Measurements from ENCODE around the gene NUMB.
A peak's percentile ranks its signal among the peaks of the same experiment; 100 is the strongest.

Gene NUMB

DNA sequence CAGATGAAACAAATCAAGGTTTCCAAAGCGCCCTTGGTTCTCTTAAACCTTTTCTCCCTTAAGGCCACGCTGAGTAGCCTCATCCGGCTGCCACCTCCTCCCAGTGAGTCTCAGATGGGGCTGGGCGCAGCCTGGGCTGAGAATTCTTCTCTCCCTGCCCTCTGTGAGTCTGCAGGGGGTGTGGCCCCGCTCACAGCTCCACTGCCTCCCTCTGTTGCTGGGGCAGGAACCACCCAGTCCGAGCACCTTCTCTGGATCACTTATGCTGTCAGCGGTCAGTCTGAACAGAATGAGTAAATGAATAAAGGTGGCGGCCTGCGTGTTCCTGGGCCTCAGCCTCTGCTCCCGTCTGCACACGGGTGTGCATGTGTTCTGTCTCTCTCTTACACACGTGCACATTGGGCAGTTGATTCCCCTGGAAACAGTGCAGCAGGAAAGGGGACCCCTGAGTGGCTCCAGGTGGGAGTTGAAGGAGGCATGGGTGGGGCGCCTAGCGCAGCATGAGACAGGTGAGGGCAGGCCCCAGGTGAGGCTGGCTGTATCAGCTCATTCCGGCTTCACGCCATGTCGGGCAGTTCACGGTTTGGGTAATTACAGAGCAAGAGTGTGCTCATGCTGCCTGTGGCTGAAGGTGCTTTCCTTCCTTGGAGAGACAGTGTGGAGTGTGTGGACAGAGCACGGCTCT is 216.7 kb downstream of the NUMB start:
- H3K9me3 Mint-ChIP-seq: no peaks in the 10 kb centered on the region
- H3K27me3 Mint-ChIP-seq: peaks cover 71% of the 10 kb centered on the region
- no peaks in the 10 kb centered on the region for H3K36me3 Mint-ChIP-seq
- ATAC-seq: no peak
- no peak overlapping the region for H3K4me3 Mint-ChIP-seq
- H3K4me1 Mint-ChIP-seq: peaks cover 67% of the 10 kb centered on the region
- H3K27ac Mint-ChIP-seq: no peak overlapping the region

- Mint-ChIP-seq H3K9me3 (no peaks in the 10 kb centered on the region), H3K4me3 (no peak overlapping the region), H3K27me3 (peaks cover 72% of the 10 kb centered on the region), H3K4me1 (peaks cover 68% of the 10 kb centered on the region), H3K36me3 (no peaks in the 10 kb centered on the region), H3K27ac (no peak overlapping the region)
- ATAC-seq: no peak
Measured at GRCh38 chr14:73240816-73241480, 217.4 kb downstream of the NUMB start.

GRCh38 chr14:73239393-73240241 is 218.7 kb downstream of the NUMB start:
- no peak for ATAC-seq
- no peaks in the 10 kb centered on the region for H3K9me3 Mint-ChIP-seq
- H3K27ac Mint-ChIP-seq: no peak overlapping the region
- peak overlapping the region; percentile 18 for H3K4me3 Mint-ChIP-seq
- H3K4me1 Mint-ChIP-seq: peaks cover 78% of the 10 kb centered on the region
- no peaks in the 10 kb centered on the region for H3K36me3 Mint-ChIP-seq
- H3K27me3 Mint-ChIP-seq: peaks cover 81% of the 10 kb centered on the region

- ATAC-seq: no peak
- Mint-ChIP-seq H3K4me1 (peaks cover 78% of the 10 kb centered on the region), H3K9me3 (no peaks in the 10 kb centered on the region)
Measured at GRCh38 chr14:73238941-73239340, 219.4 kb downstream of the NUMB start.

GRCh38 chr14:73238424-73238852 is 219.9 kb downstream of the NUMB start:
- Mint-ChIP-seq H3K36me3 (no peaks in the 10 kb centered on the region), H3K4me3 (peak overlapping the region; percentile 53), H3K9me3 (no peaks in the 10 kb centered on the region), H3K27ac (no peak overlapping the region), H3K27me3 (peaks cover 85% of the 10 kb centered on the region), H3K4me1 (peaks cover 74% of the 10 kb centered on the region)
- ATAC-seq: no peak

More at GRCh38 chr14:73238941-73239340, 219.4 kb downstream of the NUMB start:
- Mint-ChIP-seq H3K27ac (no peak overlapping the region), H3K36me3 (no peaks in the 10 kb centered on the region), H3K27me3 (peaks cover 80% of the 10 kb centered on the region), H3K4me3 (no peak overlapping the region)

DNA sequence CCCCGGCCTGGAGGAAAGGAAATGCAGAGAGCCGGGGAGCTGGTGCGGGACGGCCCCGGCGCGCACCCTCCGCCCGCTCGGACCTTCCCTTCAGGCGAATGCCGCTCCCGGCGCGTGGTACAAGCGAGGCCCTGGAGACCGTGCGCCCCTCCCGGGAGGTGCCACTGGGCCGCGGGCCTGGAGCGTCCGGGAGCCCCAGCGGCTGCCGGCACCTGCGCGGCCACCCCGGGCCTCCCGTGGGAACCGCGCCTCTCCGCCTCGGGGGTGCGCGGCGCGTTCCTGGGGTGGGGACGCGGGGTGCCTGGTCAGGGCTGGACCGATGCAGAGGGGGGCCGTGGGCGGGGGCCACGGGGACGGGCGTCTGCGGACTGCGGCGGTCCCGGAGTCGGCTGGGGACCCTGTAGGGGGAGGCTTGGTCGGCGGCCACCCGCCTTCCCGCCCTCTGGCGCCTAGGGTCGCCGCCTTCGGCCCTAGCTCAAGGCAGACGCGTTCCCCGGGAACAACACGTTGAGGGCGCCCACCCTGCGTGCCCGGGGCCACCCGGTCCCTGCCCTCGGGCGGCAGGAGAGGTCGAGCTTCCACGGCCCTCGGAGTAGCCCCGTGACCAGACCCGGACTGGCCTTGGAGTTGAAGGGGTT is 220.4 kb downstream of the NUMB start:
- Mint-ChIP-seq H3K36me3 (no peaks in the 10 kb centered on the region), H3K4me3 (peak overlapping the region; percentile 53), H3K27me3 (peaks cover 85% of the 10 kb centered on the region), H3K4me1 (peaks cover 69% of the 10 kb centered on the region), H3K27ac (no peak overlapping the region), H3K9me3 (no peaks in the 10 kb centered on the region)
- peak; percentile 10 for ATAC-seq

- Mint-ChIP-seq H3K4me1 (peaks cover 63% of the 10 kb centered on the region), H3K27me3 (peaks cover 79% of the 10 kb centered on the region), H3K9me3 (no peaks in the 10 kb centered on the region), H3K36me3 (no peaks in the 10 kb centered on the region), H3K4me3 (peak within 1 kb of the TSS; percentile 69), H3K27ac (no peak within 1 kb of the TSS)
- peak; percentile 25 for ATAC-seq
Measured at GRCh38 chr14:73237219-73237785, 221.0 kb downstream of the NUMB start, which contains the start of gene PAPLN. Gene PAPLN (plus strand): TSS chr14:73237506. CDS start chr14:73239779, 2,273 bp downstream.

- no peak for ATAC-seq
- Mint-ChIP-seq H3K9me3 (no peaks in the 10 kb centered on the region), H3K27ac (no peak overlapping the region), H3K4me1 (peaks cover 59% of the 10 kb centered on the region), H3K36me3 (no peaks in the 10 kb centered on the region), H3K27me3 (peaks cover 74% of the 10 kb centered on the region), H3K4me3 (peak overlapping the region; percentile 69)
Measured at GRCh38 chr14:73236752-73237218, 221.6 kb downstream of the NUMB start.

DNA sequence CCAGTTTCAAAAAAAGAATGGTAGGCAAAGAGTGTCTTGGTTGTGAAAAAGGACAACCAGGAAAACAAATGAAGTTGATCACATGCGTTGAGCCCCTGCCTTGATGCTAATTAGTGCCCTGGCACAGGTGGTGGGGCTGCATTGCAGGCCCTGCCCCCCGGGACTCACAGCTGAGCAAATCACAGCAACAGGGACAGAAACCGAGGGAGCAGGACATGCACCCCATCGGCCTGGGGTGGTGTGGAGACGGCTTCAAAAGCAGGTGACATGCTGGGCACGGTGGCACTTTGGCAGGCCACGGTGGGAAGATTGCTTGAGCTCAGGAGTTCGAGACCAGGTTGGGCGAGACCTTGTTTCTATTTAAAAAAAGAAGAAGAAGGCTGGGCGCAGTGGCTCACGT is 222.2 kb downstream of the NUMB start:
- ATAC-seq: no peak
- Mint-ChIP-seq H3K27me3 (peaks cover 68% of the 10 kb centered on the region), H3K9me3 (no peaks in the 10 kb centered on the region), H3K4me3 (peak overlapping the region; percentile 21), H3K36me3 (no peaks in the 10 kb centered on the region), H3K4me1 (peaks cover 53% of the 10 kb centered on the region), H3K27ac (no peak overlapping the region)

- Mint-ChIP-seq H3K36me3 (no peaks in the 10 kb centered on the region), H3K4me3 (no peak overlapping the region), H3K9me3 (no peaks in the 10 kb centered on the region), H3K27ac (no peak overlapping the region), H3K27me3 (peaks cover 63% of the 10 kb centered on the region), H3K4me1 (peaks cover 48% of the 10 kb centered on the region)
- ATAC-seq: no peak
Measured at GRCh38 chr14:73235531-73236155, 222.7 kb downstream of the NUMB start.

DNA sequence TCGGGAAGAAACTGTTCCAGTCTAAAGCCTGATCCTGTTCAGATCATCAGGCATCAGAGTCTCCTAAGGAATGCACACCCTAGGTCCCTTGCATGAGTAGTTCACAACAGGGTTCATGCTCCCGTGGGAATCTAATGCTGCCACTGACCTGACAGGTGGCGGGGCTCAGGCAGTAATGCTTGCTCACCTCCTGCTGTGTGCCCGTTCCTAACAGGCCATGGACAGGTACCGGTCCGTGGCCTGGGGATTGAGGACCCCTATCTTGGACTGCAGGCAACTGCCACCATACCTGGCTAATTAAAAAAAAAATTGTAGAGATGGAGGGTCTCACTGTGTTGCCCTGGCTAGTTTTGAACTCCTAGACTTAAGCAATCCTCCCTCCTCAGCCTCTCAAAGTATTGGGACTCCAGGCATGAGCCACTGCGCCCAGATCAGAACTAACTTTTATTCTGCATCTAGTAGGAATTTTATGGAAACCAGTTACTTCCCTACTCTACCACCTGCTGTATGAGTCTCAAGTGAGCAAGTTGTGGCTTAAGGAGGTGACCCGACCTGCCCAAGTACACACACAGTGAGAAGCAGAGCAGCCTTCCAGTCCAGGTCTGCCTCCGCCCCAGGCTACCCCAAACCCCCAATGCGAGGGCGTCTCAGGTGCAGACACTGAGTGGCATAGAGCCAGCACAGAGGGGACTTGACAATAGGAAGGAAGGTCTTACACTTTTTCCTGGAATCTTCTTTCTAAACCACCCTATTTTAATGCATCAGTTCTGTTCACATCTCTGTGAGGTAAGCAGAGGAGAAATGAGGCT is 223.6 kb downstream of the NUMB start:
- H3K4me1 Mint-ChIP-seq: peaks cover 39% of the 10 kb centered on the region
- no peak for ATAC-seq
- no peaks in the 10 kb centered on the region for H3K36me3 Mint-ChIP-seq
- H3K27ac Mint-ChIP-seq: no peak overlapping the region
- peaks cover 54% of the 10 kb centered on the region for H3K27me3 Mint-ChIP-seq
- H3K9me3 Mint-ChIP-seq: no peaks in the 10 kb centered on the region
- no peak overlapping the region for H3K4me3 Mint-ChIP-seq

- no peak overlapping the region for H3K27ac Mint-ChIP-seq
- peaks cover 33% of the 10 kb centered on the region for H3K4me1 Mint-ChIP-seq
- no peaks in the 10 kb centered on the region for H3K36me3 Mint-ChIP-seq
- peaks cover 47% of the 10 kb centered on the region for H3K27me3 Mint-ChIP-seq
- ATAC-seq: no peak
- no peak overlapping the region for H3K4me3 Mint-ChIP-seq
- H3K9me3 Mint-ChIP-seq: no peaks in the 10 kb centered on the region
Measured at GRCh38 chr14:73234029-73234428, 224.3 kb downstream of the NUMB start.

- Mint-ChIP-seq H3K36me3 (no peaks in the 10 kb centered on the region), H3K4me1 (peaks cover 28% of the 10 kb centered on the region), H3K27me3 (peaks cover 42% of the 10 kb centered on the region), H3K27ac (no peak overlapping the region), H3K9me3 (no peaks in the 10 kb centered on the region), H3K4me3 (no peak overlapping the region)
- ATAC-seq: no peak
Measured at GRCh38 chr14:73233564-73233963, 224.8 kb downstream of the NUMB start.

All from stimulated activated memory B cell treated with anti-CD40 and anti-IgM and Interleukin-4, amounts not matched to agents 10 μg/mL and 1 μg/mL and 100 μg/mL, for 72 hours (primary cell).